Measurements from ENCODE around the gene FOXO1.

DNA sequence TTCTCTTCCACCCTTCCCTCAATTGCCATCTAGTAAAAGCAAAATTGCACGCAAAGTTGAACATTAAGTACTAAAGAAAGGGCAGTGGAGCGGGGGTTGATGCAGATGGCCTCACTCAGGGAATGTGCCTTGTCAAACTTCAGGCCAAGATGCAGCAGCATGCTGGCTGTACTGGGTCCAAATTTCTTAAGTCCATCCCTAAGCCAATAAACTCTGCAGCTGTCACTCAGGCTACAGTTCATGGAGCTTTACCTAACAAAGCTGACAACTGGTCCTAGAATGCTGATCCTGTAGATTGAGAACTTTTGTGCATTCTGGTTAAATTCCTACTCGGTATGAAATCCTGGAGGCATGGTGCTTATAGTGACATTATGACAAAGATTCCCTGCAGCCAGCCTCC, 88.4 kb downstream of the FOXO1 start:
- TF ChIP-seq, protein P1, sequence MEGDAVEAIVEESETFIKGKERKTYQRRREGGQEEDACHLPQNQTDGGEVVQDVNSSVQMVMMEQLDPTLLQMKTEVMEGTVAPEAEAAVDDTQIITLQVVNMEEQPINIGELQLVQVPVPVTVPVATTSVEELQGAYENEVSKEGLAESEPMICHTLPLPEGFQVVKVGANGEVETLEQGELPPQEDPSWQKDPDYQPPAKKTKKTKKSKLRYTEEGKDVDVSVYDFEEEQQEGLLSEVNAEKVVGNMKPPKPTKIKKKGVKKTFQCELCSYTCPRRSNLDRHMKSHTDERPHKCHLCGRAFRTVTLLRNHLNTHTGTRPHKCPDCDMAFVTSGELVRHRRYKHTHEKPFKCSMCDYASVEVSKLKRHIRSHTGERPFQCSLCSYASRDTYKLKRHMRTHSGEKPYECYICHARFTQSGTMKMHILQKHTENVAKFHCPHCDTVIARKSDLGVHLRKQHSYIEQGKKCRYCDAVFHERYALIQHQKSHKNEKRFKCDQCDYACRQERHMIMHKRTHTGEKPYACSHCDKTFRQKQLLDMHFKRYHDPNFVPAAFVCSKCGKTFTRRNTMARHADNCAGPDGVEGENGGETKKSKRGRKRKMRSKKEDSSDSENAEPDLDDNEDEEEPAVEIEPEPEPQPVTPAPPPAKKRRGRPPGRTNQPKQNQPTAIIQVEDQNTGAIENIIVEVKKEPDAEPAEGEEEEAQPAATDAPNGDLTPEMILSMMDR (IDR thresholded peaks at IDR 0.05) = no peak
- TF ChIP-seq POLR2AphosphoS5 (IDR thresholded peaks at IDR 0.05) (no peak), POLR2A (IDR thresholded peaks at IDR 0.05) (no peak)
